CD8-positive, alpha-beta memory T cell (primary cell): Measurements from ENCODE around the gene AUP1. TPM values are rescaled to one million over a fixed set of nuclear protein-coding genes. Genes with fewer than 3 reads are reported as not detected.
"Not testable (repeated sequence)": the region's sequence is repeated elsewhere in the genome, so short reads cannot be mapped to it uniquely, and the experiment has no call there.

Experiments
- CTCF ChIA-PET: fragments of 350-600 bp; sonication (Branson Sonifier 250); formaldehyde crosslinking; loops from one replicate; lab custom pipeline; 2021; ENCODE audit warnings: antibody characterized with exemption; lab: Charles Lee
- POLR2A ChIA-PET: fragments of 350-600 bp; sonication (Branson Sonifier 250); formaldehyde crosslinking; loops from one replicate; lab custom pipeline; 2021; ENCODE audit warnings: antibody characterized with exemption; lab: Charles Lee
- DNase-seq, 5 donors: peaks; one replicate each; pipeline versions ENCODE4 v3.0.0 to v3.0.0-alpha.2; 2020 to 2022; ENCODE audit warnings: mixed read lengths in 1 of 5
- H3K27ac ChIP-seq: one replicate; pipeline ENCODE4 v1.7.0; 2013; ENCODE audit warnings: low read depth, mild to moderate bottlenecking, low read length, moderate library complexity
- H3K27me3 ChIP-seq: 2 replicates; pipeline ENCODE4 v1.7.0; 2013; ENCODE audit warnings: low read length, mild to moderate bottlenecking; ENCODE audit not compliant: insufficient read depth, poor library complexity, severe bottlenecking
- H3K36me3 ChIP-seq: 2 replicates; pipeline ENCODE4 v1.7.0; 2013; ENCODE audit warnings: mild to moderate bottlenecking, low read length, moderate library complexity; ENCODE audit not compliant: insufficient read depth
- H3K4me1 ChIP-seq: 2 replicates; pipeline ENCODE4 v1.7.0; 2013; ENCODE audit warnings: mild to moderate bottlenecking, low read length, moderate library complexity; ENCODE audit not compliant: insufficient read depth
- H3K4me3 ChIP-seq: 2 replicates; pipeline ENCODE4 v1.7.0; 2013; ENCODE audit warnings: mild to moderate bottlenecking, low read length
- H3K9me3 ChIP-seq: 2 replicates; pipeline ENCODE4 v1.7.0; 2013; ENCODE audit warnings: mild to moderate bottlenecking, low read length
- H3K27ac Mint-ChIP-seq, 8 donors: one replicate each; pipeline ENCODE4 v1.8.0; 2020 to 2021; ENCODE audit warnings: mixed read lengths in 8 of 8, mild to moderate bottlenecking in 6 of 8, inconsistent platforms in 3 of 8, moderate library complexity in 3 of 8
- H3K27me3 Mint-ChIP-seq, 2 donors: one replicate each; pipeline ENCODE4 v1.8.0; 2020 to 2021; ENCODE audit warnings: mixed read lengths in 2 of 2, mild to moderate bottlenecking in 1 of 2, moderate library complexity in 1 of 2
- H3K36me3 Mint-ChIP-seq, 3 donors: one replicate each; pipeline ENCODE4 v1.8.0; 2020 to 2021; ENCODE audit warnings: mixed read lengths in 3 of 3, inconsistent platforms in 1 of 3, mild to moderate bottlenecking in 1 of 3
- H3K4me1 Mint-ChIP-seq, 3 donors: one replicate each; pipeline ENCODE4 v1.8.0; 2020 to 2021; ENCODE audit warnings: mixed read lengths in 3 of 3, inconsistent platforms in 1 of 3, mild to moderate bottlenecking in 1 of 3
- H3K4me3 Mint-ChIP-seq, 7 donors: one replicate each; pipeline ENCODE4 v1.8.0; 2020 to 2021; ENCODE audit warnings: mixed read lengths in 7 of 7, mild to moderate bottlenecking in 6 of 7, moderate library complexity in 4 of 7, inconsistent platforms in 2 of 7
- H3K9me3 Mint-ChIP-seq, 5 donors: one replicate each; pipeline ENCODE4 v1.8.0; 2020 to 2022; ENCODE audit warnings: mixed read lengths in 5 of 5, mild to moderate bottlenecking in 3 of 5, moderate library complexity in 2 of 5, inconsistent platforms in 1 of 5
- polyA plus RNA-seq: library from polyadenylated mRNA; unstranded; fragments of 300-500 nt; fragmentation: Illumina TruSeq; gene quantifications from one replicate; pipeline ENCODE4 v1.2.3, GENCODE V29; 2021
- total RNA-seq, 2 experiments: library from RNA; stranded (reverse); gene quantifications; one replicate each; pipeline ENCODE4 v1.2.3, GENCODE V29; 2021

Gene AUP1
- total and polyA plus RNA-seq, 3 experiments from 2014 or later = 95.8 to 225 (median 219) TPM

DNA sequence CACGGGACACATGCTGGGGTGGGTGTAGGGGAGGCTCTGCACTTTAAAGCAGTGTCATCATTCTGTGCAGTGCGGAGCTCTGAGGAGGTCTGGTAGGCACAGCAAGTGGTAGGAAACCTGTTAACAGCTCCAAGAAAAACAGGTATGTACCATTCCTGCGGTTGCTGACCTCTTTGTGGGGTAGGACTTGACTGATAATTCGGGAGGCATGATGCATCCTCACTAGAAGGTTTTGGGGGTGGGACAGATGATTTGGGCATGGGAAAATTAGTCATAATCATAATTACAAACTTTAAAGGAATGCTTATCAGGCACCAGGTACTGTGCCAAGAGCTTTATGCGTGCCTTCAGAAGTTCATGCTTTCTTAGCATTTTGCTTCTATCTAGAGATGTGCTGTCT, 34.7 kb upstream of the AUP1 start:
- no peak for DNase-seq
- H3K27me3 ChIP-seq = no peaks in the 10 kb centered on the region
- no peak overlapping the region for H3K27ac ChIP-seq
- H3K9me3 ChIP-seq = no peaks in the 10 kb centered on the region
- ChIA-PET CTCF (no interaction called here), POLR2A (no interaction called here)
- Mint-ChIP-seq H3K4me3 (no peak overlapping the region), H3K4me1 (peaks cover 0 to 4% (median 2%) of the 10 kb centered on the region in 3 donors), H3K27me3 (peaks cover 27 to 56% of the 10 kb centered on the region in 2 donors), H3K36me3 (peaks cover 0 to 3% (median 0%) of the 10 kb centered on the region in 3 donors), H3K27ac (no peak overlapping the region), H3K9me3 (no peaks in the 10 kb centered on the region)
- no peaks in the 10 kb centered on the region for H3K36me3 ChIP-seq
- no peak overlapping the region for H3K4me3 ChIP-seq
- H3K4me1 ChIP-seq = no peaks in the 10 kb centered on the region

DNA sequence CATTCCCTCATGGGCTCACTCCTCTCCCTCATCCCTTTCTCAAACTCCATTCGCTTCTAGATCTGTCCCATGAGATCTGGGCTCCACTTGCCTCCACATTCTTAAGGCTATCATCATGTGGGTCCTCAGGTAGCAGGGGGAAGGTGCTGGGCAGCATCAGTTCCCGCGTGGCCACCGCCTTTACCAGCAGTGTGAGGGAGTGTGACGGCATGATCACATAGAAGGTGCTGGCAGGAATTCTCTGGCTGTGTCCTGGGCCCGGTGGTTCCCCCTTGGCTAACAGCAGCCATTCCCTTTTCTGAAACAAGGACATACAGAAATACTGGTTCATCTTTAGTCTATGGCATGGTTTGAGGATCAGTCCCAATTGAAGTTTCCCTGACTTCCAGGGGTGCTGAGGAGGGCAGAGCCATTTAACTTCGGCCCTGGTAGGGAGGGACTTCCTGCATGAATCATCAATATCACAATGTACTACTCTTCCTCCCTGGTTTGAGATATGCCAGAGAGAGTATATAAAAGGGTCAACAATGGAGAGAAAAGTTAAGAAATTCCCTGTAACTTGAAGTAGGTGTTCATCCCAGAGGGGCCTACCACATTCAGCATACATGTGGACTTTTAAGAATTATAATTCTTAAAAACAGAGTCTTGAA, 32.7 kb upstream of the AUP1 start:
- Histone ChIP-seq H3K27me3 (no peaks in the 10 kb centered on the region), H3K27ac (no peak overlapping the region), H3K4me3 (no peak overlapping the region), H3K4me1 (no peaks in the 10 kb centered on the region), H3K36me3 (no peaks in the 10 kb centered on the region), H3K9me3 (no peaks in the 10 kb centered on the region)
- POLR2A ChIA-PET = no interaction called here
- Mint-ChIP-seq H3K27me3 (peaks cover 17 to 47% of the 10 kb centered on the region in 2 donors), H3K4me3 (no peak overlapping the region), H3K9me3 (no peaks in the 10 kb centered on the region), H3K27ac (peak overlapping the region in 3 of 8 donors; percentile 53 to 74 (median 68)), H3K36me3 (peaks cover 0 to 3% (median 3%) of the 10 kb centered on the region in 3 donors), H3K4me1 (peaks cover 0 to 4% (median 2%) of the 10 kb centered on the region in 3 donors)
- DNase-seq = no peak
- CTCF ChIA-PET = no interaction called here

DNA sequence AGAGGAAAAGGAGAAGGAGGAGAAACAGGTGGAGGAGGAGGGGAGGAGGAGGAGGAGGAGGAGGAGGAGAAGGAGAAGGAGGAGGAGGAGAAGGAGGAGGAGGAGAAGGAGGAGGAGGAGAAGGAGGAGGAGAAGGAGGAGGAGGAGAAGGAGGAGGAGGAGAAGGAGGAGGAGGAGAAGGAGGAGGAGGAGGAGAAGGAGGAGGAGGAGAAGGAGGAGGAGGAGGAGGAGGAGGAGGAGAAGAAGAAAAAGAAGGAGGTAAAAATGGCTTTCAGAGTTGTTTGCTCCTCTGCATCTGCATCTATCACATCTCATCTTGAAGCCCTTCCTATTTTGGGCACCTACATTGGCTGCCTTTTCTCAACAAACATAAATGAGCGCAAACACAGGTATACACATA, 31.5 kb upstream of the AUP1 start:
- H3K4me1 Mint-ChIP-seq, DNase-seq, H3K9me3 Mint-ChIP-seq, H3K27me3 ChIP-seq, POLR2A ChIA-PET, H3K4me3 ChIP-seq, H3K27ac ChIP-seq, H3K27ac Mint-ChIP-seq, H3K4me1 ChIP-seq, CTCF ChIA-PET, H3K4me3 Mint-ChIP-seq, H3K9me3 ChIP-seq, H3K36me3 ChIP-seq: not testable (repeated sequence)
- H3K36me3 Mint-ChIP-seq = peaks cover 0 to 13% (median 3%) of the 10 kb centered on the region in 3 donors
- peaks cover 15 to 40% of the 10 kb centered on the region in 2 donors for H3K27me3 Mint-ChIP-seq

DNA sequence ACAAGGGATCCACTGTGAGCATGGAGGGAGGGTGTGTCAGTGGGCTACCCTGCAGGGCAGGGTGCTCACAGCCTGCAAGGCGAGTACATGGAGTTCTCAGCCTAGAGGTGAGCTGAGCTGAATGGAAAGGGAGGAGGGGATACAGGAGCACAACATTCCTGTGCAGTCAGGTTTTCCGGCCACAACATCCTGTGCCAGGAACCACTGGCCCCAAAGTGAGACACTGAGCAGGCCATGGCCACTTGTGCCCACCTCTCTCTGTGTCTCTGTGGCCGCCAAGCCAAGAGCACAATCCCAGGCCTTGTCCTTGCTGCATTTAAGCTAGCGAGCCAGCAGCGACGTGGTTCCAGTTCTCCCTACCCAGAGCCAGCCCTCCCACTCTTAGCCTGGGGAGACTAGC, 31.1 kb upstream of the AUP1 start:
- ChIA-PET CTCF (no interaction called here), POLR2A (no interaction called here)
- no peak overlapping the region for H3K4me3 Mint-ChIP-seq
- no peaks in the 10 kb centered on the region for H3K27me3 ChIP-seq
- no peak for DNase-seq
- H3K4me1 Mint-ChIP-seq = peaks cover 0 to 14% (median 6%) of the 10 kb centered on the region in 3 donors
- H3K27ac Mint-ChIP-seq = peak overlapping the region in 1 of 8 donors; percentile 38
- H3K9me3 Mint-ChIP-seq = no peaks in the 10 kb centered on the region
- peaks cover 13 to 36% of the 10 kb centered on the region in 2 donors for H3K27me3 Mint-ChIP-seq
- peaks cover 0 to 13% (median 3%) of the 10 kb centered on the region in 3 donors for H3K36me3 Mint-ChIP-seq
- H3K4me3 ChIP-seq = no peak overlapping the region
- no peaks in the 10 kb centered on the region for H3K9me3 ChIP-seq
- H3K36me3 ChIP-seq = no peaks in the 10 kb centered on the region
- H3K27ac ChIP-seq = no peak overlapping the region
- H3K4me1 ChIP-seq = peaks cover 3% of the 10 kb centered on the region

DNA sequence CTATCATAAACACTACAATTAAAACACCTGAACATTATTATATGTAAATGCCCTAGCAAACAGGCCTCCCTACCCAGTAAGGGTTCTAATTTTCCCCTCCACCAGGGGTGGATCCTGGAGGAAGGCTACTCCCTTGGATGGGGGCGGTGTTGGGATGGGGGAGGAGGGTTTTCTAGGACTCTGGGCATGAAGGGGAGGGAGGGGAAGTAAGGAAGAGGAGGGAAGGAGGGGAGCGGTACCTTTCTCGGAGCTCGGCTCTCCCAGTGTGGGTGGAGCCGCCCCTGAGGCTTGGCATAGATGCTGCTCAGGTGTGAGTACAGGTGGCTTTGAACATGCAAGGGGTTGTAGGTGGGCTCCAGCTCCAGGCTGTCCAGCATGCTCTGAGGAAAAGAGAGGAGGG, 30.4 kb upstream of the AUP1 start:
- no peak overlapping the region for H3K27ac Mint-ChIP-seq
- peaks cover 0 to 18% (median 3%) of the 10 kb centered on the region in 3 donors for H3K36me3 Mint-ChIP-seq
- ChIA-PET CTCF (no interaction called here), POLR2A (no interaction called here)
- no peak overlapping the region for H3K4me3 ChIP-seq
- no peak overlapping the region for H3K27ac ChIP-seq
- no peak for DNase-seq
- peaks cover 9 to 36% of the 10 kb centered on the region in 2 donors for H3K27me3 Mint-ChIP-seq
- peaks cover 0 to 21% (median 10%) of the 10 kb centered on the region in 3 donors for H3K4me1 Mint-ChIP-seq
- no peaks in the 10 kb centered on the region for H3K36me3 ChIP-seq
- H3K9me3 ChIP-seq = no peaks in the 10 kb centered on the region
- H3K9me3 Mint-ChIP-seq = no peaks in the 10 kb centered on the region
- peaks cover 8% of the 10 kb centered on the region for H3K4me1 ChIP-seq
- H3K27me3 ChIP-seq = no peaks in the 10 kb centered on the region
- H3K4me3 Mint-ChIP-seq = peak overlapping the region in 1 of 7 donors; percentile 39

DNA sequence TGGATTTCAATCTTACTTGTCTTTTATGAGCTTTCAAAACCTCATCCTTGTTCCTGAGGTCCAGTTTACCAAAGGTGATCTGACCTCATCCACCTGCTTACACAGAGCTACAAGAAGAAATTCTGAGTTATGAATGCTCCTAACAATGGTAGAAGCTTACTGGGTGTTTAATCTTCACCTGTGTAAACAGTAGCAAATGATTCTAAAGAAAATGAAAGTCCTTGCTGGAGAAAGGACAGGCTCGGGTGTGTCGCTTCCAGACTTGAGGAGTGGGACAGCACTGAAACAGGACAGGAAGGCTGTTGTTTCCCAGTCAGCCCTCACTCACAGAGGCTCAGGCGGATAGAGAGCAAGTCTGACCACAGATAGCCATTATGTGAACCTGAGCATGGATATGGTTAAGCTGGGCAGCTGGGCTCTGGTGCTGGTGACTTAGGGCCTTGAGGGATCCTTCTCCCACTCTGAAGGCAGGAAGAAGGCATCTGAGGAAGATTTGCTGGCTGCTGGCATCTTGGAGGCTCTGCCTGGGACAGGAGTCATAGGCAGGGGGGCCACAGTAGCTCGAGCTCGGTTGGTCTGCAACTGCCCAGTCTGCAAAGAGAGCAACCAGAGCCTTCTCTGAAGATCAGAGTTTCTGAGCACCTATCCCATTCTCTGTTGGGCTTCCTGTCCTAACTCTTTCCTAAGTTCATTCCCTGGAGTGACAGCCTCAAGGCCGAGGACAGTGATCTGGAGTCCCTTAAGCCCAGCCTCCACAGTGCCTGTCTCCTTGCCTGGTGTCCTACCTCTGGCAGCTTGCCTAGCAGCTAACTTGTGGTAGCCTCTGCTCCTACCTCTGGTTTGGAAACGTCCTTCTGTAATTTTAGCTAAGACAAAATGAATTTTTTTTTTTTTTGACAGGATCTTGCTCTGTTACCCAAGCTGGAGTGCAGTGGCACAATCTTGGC, 29.1 kb upstream of the AUP1 start:
- H3K4me1 Mint-ChIP-seq = peaks cover 2 to 26% (median 14%) of the 10 kb centered on the region in 3 donors
- H3K36me3 Mint-ChIP-seq = peaks cover 0 to 22% (median 0%) of the 10 kb centered on the region in 3 donors
- Histone ChIP-seq H3K27ac (no peak overlapping the region), H3K4me3 (no peak overlapping the region), H3K9me3 (no peaks in the 10 kb centered on the region), H3K4me1 (peaks cover 8% of the 10 kb centered on the region), H3K27me3 (no peaks in the 10 kb centered on the region), H3K36me3 (no peaks in the 10 kb centered on the region)
- no peaks in the 10 kb centered on the region for H3K9me3 Mint-ChIP-seq
- DNase-seq = no peak
- H3K27me3 Mint-ChIP-seq = peaks cover 7 to 27% of the 10 kb centered on the region in 2 donors
- H3K27ac Mint-ChIP-seq = peak overlapping the region in 3 of 8 donors; percentile 8 to 47 (median 23)
- CTCF ChIA-PET = interaction anchor here (0.8 to 2.1 kb wide), 3 partner anchors 8 to 76 kb away, joined by 3 to 6 read pairs (median 3); partner anchors contain the start of genes CCDC142 and TTC31
- POLR2A ChIA-PET = no interaction called here
- H3K4me3 Mint-ChIP-seq = peak overlapping the region in 2 of 7 donors; percentile 39 to 43

DNA sequence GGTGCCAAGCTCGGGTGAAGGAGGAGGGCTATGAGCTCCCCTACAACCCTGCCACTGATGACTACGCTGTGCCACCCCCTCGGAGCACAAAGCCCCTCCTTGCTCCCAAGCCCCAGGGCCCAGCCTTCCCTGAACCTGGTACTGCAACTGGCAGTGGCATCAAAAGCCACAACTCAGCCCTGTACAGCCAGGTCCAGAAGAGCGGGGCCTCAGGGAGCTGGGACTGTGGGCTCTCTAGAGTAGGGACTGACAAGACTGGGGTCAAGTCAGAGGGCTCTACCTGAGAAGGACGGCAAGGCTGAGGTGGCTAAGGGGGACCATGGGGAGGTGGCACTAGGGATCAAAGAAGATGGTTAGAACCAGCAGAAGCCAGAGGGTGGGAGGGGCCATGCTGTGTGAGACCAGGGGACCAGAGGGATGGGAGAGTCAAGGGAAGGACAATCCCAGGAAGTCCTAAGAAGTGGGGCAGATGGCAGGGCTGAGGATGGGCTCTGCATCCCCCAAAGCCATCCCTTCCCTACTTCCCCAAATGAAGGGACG, 27.4 kb upstream of the AUP1 start:
- H3K27ac Mint-ChIP-seq = peak overlapping the region in 3 of 8 donors; percentile 13 to 54 (median 28)
- peaks cover 0 to 22% (median 0%) of the 10 kb centered on the region in 3 donors for H3K36me3 Mint-ChIP-seq
- no peaks in the 10 kb centered on the region for H3K27me3 ChIP-seq
- no peaks in the 10 kb centered on the region for H3K9me3 ChIP-seq
- peaks cover 8% of the 10 kb centered on the region for H3K4me1 ChIP-seq
- no peaks in the 10 kb centered on the region for H3K36me3 ChIP-seq
- peak overlapping the region in 4 of 7 donors; percentile 8 to 99 (median 56) for H3K4me3 Mint-ChIP-seq
- DNase-seq = no peak
- H3K9me3 Mint-ChIP-seq = peaks cover 0 to 2% (median 0%) of the 10 kb centered on the region in 5 donors
- ChIA-PET CTCF (interaction anchor here (2.1 kb wide), 1 partner anchor 10 kb away, joined by 6 read pairs; no protein-coding TSS in a partner anchor), POLR2A (interaction anchor here (0.7 kb wide), 1 partner anchor 97 kb away, joined by 3 read pairs; no protein-coding TSS in a partner anchor)
- H3K27ac ChIP-seq = no peak overlapping the region
- peaks cover 8 to 15% of the 10 kb centered on the region in 2 donors for H3K27me3 Mint-ChIP-seq
- H3K4me1 Mint-ChIP-seq = peaks cover 4 to 28% (median 18%) of the 10 kb centered on the region in 3 donors
- H3K4me3 ChIP-seq = no peak overlapping the region
